Transverse colon (tissue), 4 donors: ENCODE measurements around the gene IMPDH1. TPM values are rescaled to one million over a fixed set of nuclear protein-coding genes. Genes with fewer than 3 reads are reported as not detected.

ENCODE experiments used
- DNase-seq: peaks from one replicate; pipeline ENCODE4 v3.0.0-alpha.2; 2019
- H3K27ac ChIP-seq, 4 donors: fragments of 200-600 bp; sonication (generic); 2 replicates each; pipeline ENCODE4 v1.5.1; 2016 to 2018; ENCODE audit warnings: inconsistent platforms in 4 of 4
- H3K27me3 ChIP-seq: fragments of 200-600 bp; sonication (generic); 2 replicates; pipeline ENCODE4 v1.5.1; 2017; ENCODE audit warnings: inconsistent platforms
- H3K36me3 ChIP-seq, 4 donors: fragments of 200-600 bp; sonication (generic); 2 replicates each; pipeline ENCODE4 v1.5.1; 2017 to 2019; ENCODE audit warnings: inconsistent platforms in 4 of 4
- H3K4me1 ChIP-seq, 4 donors: fragments of 200-600 bp; sonication (generic); 2 replicates each; pipeline ENCODE4 v1.5.1; 2017 to 2020; ENCODE audit warnings: inconsistent platforms in 4 of 4
- H3K4me3 ChIP-seq, 4 donors: fragments of 200-600 bp; sonication (generic); 1 replicate in 1 of 4; 2 replicates in 3 of 4; pipeline versions ENCODE4 v1.5.1 to v1.6.1; 2017 to 2019; ENCODE audit warnings: inconsistent platforms in 4 of 4
- H3K9me3 ChIP-seq, 2 donors: fragments of 200-600 bp; sonication (generic); 2 replicates each; pipeline ENCODE4 v1.5.1; 2017 to 2019; ENCODE audit warnings: inconsistent platforms in 2 of 2
- CTCF ChIP-seq, 5 experiments: fragments of 200-600 bp in 3 of 5; fragments of 450-650 bp in 2 of 5; sonication (generic) in 3 of 5; IDR thresholded peaks; 1 replicate in 2 of 5; 2 replicates in 3 of 5; pipeline ENCODE4 v1.5.1; 2016 to 2017; ENCODE audit warnings: antibody characterized with exemption in 5 of 5, inconsistent platforms in 3 of 5, mild to moderate bottlenecking in 2 of 5, moderate library complexity in 1 of 5
- EP300 ChIP-seq: sonication (generic); formaldehyde crosslinking; IDR thresholded peaks from one replicate; pipeline ENCODE4 v1.6.1; 2017; ENCODE audit warnings: antibody characterized with exemption, low read depth
- POLR2A ChIP-seq: fragments of 450-650 bp; IDR thresholded peaks from one replicate; pipeline ENCODE4 v1.6.1; 2016; ENCODE audit warnings: antibody characterized with exemption, mild to moderate bottlenecking, moderate library complexity
- POLR2AphosphoS5 ChIP-seq, 3 donors: sonication (generic); formaldehyde crosslinking; IDR thresholded peaks; one replicate each; pipeline ENCODE4 v1.6.1; 2016; ENCODE audit warnings: antibody characterized with exemption in 3 of 3
- WGBS, 2 donors: methylation state at CpG; one replicate each; pipeline ENCODE4 v1.1.5; 2018; ENCODE audit warnings: low coverage in 1 of 2; 5-methylcytosine and 5-hydroxymethylcytosine counted together
- in situ Hi-C, 4 donors: fragments of 200-750 bp; cut with MboI; loops; one replicate each; pipeline versions ENCODE4 v1.15.0 to v1.15.1; 2017; ENCODE audit warnings: low sequenced_read_pairs in 3 of 4, low pct_ligation_motif_present in 1 of 4, low pct_unique_long_range_greater_than_20kb in 1 of 4
- intact Hi-C: fragments of 100-400 bp; cut with DNase I; formaldehyde crosslinking; loops from one replicate; pipeline ENCODE4 v1.15.1; 2023; ENCODE audit warnings: low total_unique reads
- total RNA-seq, 4 donors: library from RNA; depleted of rRNA; stranded (reverse); fragments of >200 nt; gene quantifications; one replicate each; pipeline ENCODE4 v1.1.0, GENCODE V29; 2016

Gene IMPDH1
- total RNA-seq, 4 donors from 2014 or later, result 21.4 to 189 (median 44.2) TPM

- peaks cover 5% of the 10 kb centered on the region for H3K27me3 ChIP-seq
- no peak overlapping the region for H3K27ac ChIP-seq
- no peaks in the 10 kb centered on the region for H3K4me1 ChIP-seq
- H3K9me3 ChIP-seq, result no peaks in the 10 kb centered on the region
- no peak for DNase-seq
- intact Hi-C loops, result no loop called here
- in situ Hi-C loops, result no loop called here
- no peak for TF ChIP-seq CTCF (IDR thresholded peaks at IDR 0.05)
- TF ChIP-seq POLR2A, result no peak
- no peak for TF ChIP-seq EP300
- no peak for TF ChIP-seq POLR2AphosphoS5 (IDR thresholded peaks at IDR 0.05)
- no peak overlapping the region for H3K4me3 ChIP-seq
- 85 to 91% methylated on average over 4 of the region's 4 CpGs for WGBS, 2 donors
- H3K36me3 ChIP-seq, result no peaks in the 10 kb centered on the region
These were observed 39.3 kb downstream of the IMPDH1 start for GRCh38 chr7:128370491-128370890.

GRCh38 chr7:128366986-128367385 is 42.8 kb downstream of the IMPDH1 start:
- Histone ChIP-seq H3K4me3 (no peak overlapping the region), H3K27ac (no peak overlapping the region), H3K36me3 (no peaks in the 10 kb centered on the region), H3K27me3 (peaks cover 40% of the 10 kb centered on the region), H3K9me3 (no peaks in the 10 kb centered on the region), H3K4me1 (peaks cover 0 to 2% (median under 1%) of the 10 kb centered on the region in 4 donors)
- intact Hi-C loops (no loop called here), in situ Hi-C loops (no loop called here)
- no peak for DNase-seq
- TF ChIP-seq EP300 (no peak), POLR2A (no peak), CTCF (IDR thresholded peaks at IDR 0.05) (no peak), POLR2AphosphoS5 (IDR thresholded peaks at IDR 0.05) (no peak)

- Histone ChIP-seq H3K9me3 (no peaks in the 10 kb centered on the region), H3K4me3 (no peak overlapping the region), H3K36me3 (no peaks in the 10 kb centered on the region), H3K27me3 (peaks cover 46% of the 10 kb centered on the region), H3K27ac (no peak overlapping the region), H3K4me1 (peaks cover 0 to 6% (median 5%) of the 10 kb centered on the region in 4 donors)
- WGBS, 2 donors, result 55% methylated on average over 1 of the region's 1 CpG; no CpG with 5 or more reads in 1 of the 2 donors
- intact Hi-C loops (no loop called here), in situ Hi-C loops (no loop called here)
- TF ChIP-seq CTCF (IDR thresholded peaks at IDR 0.05), result no peak
- TF ChIP-seq POLR2A, result no peak
- no peak for TF ChIP-seq POLR2AphosphoS5 (IDR thresholded peaks at IDR 0.05)
- TF ChIP-seq EP300, result no peak
- no peak for DNase-seq
These were observed 43.5 kb downstream of the IMPDH1 start for GRCh38 chr7:128366300-128366699.

- peaks cover 0 to 15% (median 13%) of the 10 kb centered on the region in 4 donors for H3K4me1 ChIP-seq
- no peak for TF ChIP-seq POLR2AphosphoS5 (IDR thresholded peaks at IDR 0.05)
- TF ChIP-seq EP300, result no peak
- WGBS, 2 donors, result 88% methylated on average over 2 of the region's 2 CpGs
- no peak overlapping the region for H3K4me3 ChIP-seq
- no peaks in the 10 kb centered on the region for H3K9me3 ChIP-seq
- peaks cover 53% of the 10 kb centered on the region for H3K27me3 ChIP-seq
- no peaks in the 10 kb centered on the region for H3K36me3 ChIP-seq
- intact Hi-C loops (no loop called here), in situ Hi-C loops (no loop called here)
- no peak for DNase-seq
- no peak overlapping the region for H3K27ac ChIP-seq
These were observed 44.4 kb downstream of the IMPDH1 start for GRCh38 chr7:128365432-128365831.
